Mammary epithelial cell (primary cell): Measurements from ENCODE around the gene DNAJC6.

Experiments
- EZH2 ChIP-seq: IDR thresholded peaks from 2 replicates; pipeline ENCODE4 v1.6.1; 2012; ENCODE audit warnings: low read length, inconsistent platforms, borderline replicate concordance
- TF ChIP-seq, protein P1 (sequence below), 2 donors: IDR thresholded peaks in 1 of 2; conservative IDR thresholded peaks in 1 of 2; 2 replicates each; pipeline ENCODE4 v1.5.1; 2011 to 2012; ENCODE audit warnings: inconsistent platforms in 2 of 2, low read length in 2 of 2, mild to moderate bottlenecking in 2 of 2, control low read depth in 1 of 2, low read depth in 1 of 2; ENCODE audit not compliant: insufficient read depth in 1 of 2; ENCODE audit errors: extremely low read depth in 1 of 2

DNA sequence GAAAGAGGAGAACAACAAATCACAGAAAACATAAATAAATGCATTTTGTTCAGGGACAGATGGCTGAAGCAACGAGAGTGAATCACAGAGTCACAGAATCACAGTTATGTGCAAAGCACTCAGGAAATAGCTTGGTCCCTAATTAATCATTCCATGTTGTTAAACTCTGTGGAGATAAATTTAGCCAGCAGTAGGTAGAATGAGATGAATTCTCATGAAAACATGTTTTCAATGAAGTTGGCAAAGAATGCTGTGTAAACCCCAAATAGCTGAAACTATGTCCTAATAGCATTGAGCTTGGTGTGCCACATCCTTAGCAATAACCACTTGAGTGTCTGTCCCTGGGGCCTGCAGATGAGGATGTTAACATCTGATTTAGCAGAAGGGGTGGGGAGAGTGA is 131.6 kb downstream of the DNAJC6 start:
- TF ChIP-seq, protein P1, sequence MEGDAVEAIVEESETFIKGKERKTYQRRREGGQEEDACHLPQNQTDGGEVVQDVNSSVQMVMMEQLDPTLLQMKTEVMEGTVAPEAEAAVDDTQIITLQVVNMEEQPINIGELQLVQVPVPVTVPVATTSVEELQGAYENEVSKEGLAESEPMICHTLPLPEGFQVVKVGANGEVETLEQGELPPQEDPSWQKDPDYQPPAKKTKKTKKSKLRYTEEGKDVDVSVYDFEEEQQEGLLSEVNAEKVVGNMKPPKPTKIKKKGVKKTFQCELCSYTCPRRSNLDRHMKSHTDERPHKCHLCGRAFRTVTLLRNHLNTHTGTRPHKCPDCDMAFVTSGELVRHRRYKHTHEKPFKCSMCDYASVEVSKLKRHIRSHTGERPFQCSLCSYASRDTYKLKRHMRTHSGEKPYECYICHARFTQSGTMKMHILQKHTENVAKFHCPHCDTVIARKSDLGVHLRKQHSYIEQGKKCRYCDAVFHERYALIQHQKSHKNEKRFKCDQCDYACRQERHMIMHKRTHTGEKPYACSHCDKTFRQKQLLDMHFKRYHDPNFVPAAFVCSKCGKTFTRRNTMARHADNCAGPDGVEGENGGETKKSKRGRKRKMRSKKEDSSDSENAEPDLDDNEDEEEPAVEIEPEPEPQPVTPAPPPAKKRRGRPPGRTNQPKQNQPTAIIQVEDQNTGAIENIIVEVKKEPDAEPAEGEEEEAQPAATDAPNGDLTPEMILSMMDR (conservative IDR thresholded peaks at IDR 0.05 in 1 of 2, IDR thresholded peaks at IDR 0.05 in 1 of 2; ENCODE audit: extremely low read depth in 1 of 2, insufficient read depth in 1 of 2, low read depth in 1 of 2, low read length in 2 of 2): no peak
- no peak for TF ChIP-seq EZH2
